Ammon's horn (tissue), 1 donor: Measurements from ENCODE around the gene PTPRN2.

ENCODE experiments used
- DNase-seq: peaks from one replicate; pipeline ENCODE4 v3.0.0-alpha.2; 2016; ENCODE audit warnings: low spot score

PTPRN2 gene

DNA sequence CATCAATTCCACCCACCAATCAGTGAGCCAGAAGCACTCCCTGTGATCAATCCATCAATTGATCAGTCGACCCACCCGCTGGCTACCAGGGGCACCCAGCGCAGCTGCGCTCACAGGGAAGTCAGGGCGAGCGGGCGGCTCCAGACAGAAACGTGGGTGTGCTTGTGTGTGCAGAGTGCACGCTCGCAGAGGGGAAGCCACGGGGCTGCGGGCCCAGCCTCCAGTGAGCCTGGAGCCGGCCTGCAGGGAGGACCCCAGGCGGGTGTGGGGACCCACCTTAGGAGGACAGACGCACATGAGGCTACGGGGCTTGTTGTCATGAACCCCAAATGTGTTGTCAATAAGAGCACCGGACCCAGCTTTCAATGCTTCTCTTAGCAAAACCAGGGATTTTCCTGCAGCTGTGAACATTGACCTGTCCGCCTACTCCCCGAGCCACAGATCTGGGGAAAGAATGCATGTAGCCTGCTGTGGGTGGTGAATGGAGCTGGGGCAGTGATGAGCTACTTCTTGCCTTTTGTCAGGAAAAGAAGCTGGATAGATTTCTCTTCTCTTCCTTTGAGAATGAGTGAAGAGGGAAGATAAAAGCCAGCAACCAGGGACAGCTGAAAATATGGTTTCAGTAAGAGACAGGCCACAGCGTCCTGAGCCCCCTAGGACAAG lies 753.0 kb downstream of the PTPRN2 start:
- no peak for DNase-seq

DNA sequence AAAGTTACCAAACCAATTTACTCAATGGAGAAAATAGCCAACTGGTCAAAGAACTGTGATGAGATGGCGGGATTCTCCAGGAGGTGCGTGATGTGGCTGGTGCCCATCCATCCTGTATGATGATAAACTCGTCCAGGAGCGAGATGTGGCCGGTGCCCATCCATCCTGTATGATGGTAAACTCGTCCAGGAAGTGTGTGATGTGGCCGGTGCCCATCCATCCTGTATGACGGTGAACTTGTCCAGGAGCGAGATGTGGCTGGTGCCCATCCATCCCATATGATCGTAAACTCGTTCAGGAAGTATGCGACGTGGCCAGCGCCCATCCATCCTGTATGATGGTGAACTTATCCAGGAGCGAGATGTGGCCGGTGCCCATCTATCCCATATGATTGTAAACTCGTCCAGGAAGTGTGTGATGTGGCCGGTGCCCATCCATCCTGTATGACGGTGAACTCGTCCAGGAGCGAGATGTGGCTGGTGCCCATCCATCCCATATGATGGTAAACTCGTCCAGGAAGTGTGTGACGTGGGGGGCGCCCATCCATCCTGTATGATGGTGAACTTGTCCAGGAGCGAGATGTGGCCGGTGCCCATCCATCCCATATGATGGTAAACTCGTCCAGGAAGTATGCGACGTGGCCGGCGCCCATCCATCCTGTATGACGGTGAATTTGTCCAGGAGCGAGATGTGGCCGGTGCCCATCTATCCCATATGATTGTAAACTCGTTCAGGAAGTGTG lies 754.6 kb downstream of the PTPRN2 start:
- no peak for DNase-seq

DNA sequence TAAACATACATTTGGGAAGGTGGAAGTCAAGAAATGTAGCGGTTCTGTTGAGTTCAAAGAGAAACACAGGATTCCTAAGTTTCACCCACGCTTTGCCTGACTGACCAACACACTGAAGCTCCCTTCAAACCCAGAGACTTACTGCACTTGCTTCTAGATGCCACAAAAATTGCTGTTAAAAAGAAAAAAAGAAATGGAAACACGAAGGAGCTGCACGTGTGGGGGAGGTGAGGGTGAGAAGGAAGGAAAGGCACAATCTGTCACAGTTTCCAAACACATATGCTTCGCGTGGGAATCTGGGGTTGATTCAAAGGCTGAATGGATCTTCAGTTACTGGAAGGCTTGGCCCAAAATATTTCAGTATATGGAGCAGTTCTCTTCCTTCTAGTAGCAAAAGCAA lies 755.2 kb downstream of the PTPRN2 start:
- DNase-seq = peak; percentile 40

DNA sequence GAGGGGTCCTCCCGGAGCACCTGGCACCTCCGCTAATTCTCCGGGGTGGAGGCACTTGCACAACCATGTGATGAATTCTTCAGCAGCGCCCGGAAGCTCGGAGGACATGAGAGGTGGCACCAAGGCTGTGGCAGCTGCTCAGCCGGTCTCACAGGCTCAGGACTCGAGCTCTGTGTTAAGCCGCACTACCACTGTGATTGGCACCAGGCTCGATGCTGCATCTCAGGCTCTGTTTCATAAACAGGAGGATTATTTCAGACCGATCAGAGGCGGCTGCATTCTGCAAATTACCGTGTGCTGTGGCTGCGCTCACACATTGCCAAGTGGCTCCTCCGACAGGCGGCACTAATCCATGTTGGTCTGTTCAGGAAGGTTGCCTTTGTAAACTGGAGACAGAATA lies 755.6 kb downstream of the PTPRN2 start:
- DNase-seq = peak; percentile 42

DNA sequence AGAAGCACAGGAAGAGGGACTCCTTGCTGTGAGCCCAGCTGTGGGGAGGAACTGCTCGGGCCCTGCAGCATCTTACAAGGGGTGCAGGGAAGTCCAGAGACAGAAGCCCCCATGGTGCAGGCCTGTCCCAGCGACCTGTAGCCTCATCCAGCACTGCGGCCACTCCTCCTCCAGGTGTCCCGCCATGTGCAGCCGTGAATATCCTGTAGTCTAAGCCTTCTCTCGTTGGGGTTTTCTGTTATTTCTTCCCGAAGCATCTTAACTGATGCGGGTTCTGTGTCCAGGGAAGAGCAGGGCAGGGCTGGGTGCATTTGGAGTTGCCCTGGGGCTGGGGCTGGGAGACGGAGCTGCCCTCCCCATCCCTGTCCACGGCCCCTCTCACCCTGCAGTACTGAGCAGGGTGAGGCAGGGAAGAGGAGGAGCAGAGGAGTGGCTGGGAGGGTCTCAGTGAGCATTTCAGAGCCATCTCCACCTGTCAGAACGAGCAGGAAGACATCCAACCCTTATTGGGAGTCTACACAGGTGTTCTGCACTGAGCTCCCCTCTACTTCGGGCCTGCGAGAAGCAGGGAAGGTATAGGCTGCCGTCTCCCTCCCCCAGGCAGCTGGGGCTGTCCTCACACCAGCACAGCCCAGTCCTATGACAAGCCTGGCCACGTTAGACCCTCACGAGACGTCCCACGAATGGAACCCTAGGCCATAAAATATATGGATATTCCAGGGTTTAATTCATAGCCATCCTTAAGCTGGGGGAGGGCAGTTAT lies 756.3 kb downstream of the PTPRN2 start:
- DNase-seq = no peak

DNA sequence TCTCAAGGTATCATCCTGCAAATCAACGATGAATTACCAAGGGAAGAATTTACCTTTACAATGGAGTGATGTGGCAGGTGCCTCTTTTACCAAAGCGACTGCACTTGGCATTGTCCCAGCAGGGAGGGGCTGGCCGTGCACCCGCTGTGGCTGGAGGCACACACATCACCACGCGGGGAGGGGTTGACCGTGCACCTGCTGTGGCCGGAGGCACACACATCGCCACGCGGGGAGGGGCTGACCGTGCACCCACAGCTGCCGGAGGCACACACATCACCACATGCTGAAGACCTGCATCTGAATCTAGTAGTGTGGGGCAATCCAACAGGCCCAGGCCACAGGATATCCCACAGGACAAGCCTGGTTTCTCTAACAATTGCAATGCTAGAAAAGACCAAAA lies 757.3 kb downstream of the PTPRN2 start:
- no peak for DNase-seq

DNA sequence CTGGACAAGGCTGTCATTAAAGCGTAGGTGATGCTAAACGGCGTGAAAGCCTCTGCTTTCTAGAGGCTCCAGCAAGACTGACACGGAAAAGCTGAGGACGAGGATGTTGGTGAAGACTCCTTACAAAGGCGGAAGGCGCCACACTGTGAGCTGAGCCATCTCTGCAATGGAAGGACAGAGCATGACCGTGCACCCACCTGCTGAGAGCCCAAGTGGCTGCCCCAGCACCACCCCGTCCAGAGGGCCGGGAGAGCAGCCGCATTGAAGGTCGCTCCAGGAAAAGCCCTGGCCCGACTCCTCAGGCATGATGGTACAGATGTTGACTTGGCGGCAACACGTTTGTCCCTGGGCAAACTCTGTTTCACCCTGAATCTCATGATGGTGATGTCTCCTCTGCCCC lies 758.1 kb downstream of the PTPRN2 start:
- DNase-seq = no peak

DNA sequence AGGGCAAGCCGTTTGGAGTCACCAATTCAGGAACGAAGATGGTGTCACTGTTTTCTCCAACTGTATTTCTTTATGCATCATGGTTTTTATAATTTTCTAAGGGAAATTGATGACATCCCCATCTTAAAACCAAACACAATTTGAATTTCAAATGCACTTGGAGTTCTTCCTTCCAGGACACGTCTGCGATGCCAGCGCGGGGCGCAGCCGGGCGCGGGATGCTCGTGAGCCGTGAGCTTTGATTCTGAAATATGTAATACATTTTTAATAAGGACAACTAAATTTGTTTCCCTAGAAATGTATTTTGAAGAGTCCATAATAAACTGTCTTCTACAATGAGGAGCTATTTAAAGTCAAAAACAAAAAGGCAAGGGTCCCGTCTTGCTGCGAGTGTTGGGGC lies 758.7 kb downstream of the PTPRN2 start:
- no peak for DNase-seq

DNA sequence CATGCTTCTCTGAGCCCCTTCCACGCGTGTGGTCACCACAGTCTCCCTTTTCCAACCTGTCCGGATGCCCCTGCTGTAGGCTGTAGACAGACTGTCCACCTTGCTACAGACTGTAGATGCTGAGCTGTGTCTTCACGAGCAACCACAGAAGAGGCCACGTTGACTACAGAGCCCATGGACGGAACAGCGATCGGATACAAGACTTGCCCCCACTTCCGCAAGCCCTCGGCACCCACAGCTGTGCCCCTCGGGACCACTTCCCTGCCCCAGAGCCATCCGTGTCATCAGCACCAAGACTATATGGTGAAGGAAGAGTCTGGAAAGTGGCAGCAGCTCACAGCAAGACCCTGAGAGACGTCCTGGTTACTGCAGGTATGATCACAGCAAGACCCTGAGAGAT lies 759.4 kb downstream of the PTPRN2 start:
- DNase-seq = no peak

DNA sequence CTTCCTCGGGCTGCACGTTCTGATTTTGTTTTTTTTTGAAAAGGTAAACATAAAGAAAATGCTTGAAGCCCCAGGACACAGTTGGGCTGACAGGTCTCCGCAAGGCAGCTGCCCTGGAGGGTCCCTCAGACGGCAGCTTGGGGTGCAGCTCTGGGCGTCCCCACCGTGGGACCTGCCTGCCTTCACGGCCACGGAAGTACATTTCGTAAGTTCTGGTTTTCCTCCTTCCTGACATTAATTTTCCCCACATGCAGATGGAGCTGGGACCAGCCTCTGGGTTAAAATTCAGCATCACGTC lies 759.8 kb downstream of the PTPRN2 start:
- DNase-seq = no peak

DNA sequence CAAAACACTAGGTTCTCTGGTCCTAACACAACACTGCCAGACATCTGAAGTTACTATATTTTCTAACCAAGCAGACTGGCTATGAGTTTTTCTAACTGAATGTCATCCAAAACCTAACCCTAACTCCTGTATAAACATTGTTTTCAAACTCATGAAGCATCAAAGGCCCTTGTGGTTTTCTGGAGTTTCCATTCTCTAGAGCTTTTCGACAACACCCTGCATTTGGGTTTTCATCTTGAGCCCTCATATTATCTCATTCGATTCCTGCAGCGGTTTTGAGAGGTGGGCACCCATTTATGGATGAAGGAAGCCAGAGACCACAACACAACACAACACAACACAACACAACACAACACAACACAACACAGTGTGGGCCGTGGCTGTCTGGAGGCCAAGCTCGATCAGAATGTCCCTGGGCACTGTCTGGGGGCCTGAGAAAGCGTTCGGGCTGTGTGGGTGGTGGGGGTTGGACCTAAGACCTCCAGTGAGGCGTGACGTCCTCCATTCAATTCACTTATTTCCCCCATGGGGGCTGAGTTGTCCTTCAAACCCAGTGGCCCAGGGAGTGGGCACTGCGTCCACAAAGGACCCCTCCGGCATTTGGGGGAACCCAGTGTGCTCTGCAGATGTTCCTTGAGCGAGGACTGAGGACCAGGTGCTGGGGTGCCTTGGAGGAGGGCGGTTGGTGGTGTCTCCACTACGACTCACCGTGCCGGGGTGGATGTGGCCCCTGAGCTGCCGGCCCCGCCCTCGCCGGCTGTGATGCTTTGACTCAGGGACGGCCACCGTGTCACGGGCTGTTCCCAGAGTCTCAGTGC lies 760.4 kb downstream of the PTPRN2 start:
- DNase-seq = no peak

DNA sequence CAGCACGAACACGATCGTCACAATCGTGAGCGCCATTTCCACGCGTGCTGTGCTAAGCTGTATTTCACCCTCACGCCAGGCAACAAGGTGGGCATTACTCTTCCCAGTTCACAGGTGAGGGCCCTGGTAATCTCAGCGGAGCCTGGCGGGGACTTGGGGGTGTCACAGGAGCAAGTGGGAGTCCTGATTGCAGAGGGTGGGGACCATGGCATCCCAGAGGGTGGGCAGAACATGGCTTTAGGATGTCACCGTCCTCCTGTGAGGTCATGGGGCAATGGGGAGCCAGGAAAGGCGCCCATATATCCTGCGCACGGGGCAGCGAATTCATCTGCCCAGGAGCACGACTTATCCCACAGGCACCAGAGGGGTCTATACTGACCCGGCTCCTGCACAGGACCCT lies 761.1 kb downstream of the PTPRN2 start:
- DNase-seq = no peak

DNA sequence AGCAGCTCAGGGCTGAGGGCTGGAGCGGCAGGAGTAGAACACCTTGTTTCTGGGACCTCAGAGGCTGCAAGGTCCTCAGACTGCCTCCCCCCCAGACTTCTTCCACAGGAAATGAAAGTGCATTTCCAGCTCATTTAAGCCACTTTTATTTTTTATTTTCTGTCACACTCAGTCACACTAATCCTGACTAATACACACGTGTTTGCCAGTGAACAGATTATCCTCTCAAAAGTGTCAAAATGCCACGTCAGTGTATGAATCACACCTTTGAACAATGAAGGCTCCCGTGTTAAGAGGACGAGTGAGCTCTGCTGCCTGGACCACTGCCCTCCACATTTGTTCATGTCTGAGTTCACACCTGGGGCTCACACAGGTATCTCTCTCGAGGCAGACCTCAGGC lies 762.3 kb downstream of the PTPRN2 start:
- no peak for DNase-seq

DNA sequence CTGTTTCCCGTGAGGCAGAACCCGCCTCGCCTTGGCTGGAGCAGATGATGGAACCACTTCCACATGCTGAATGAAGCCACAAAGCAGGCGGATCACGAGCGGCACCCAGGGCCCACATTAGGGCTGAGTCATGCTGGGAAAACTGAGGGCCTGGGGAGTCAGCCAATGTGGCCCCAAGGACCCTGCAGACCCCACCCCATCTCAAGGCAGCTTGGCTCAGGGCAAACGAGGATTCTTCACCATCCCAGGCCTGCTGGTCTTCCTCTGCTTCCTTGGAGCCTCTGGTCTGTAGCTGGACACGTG lies 762.9 kb downstream of the PTPRN2 start:
- DNase-seq = no peak

DNA sequence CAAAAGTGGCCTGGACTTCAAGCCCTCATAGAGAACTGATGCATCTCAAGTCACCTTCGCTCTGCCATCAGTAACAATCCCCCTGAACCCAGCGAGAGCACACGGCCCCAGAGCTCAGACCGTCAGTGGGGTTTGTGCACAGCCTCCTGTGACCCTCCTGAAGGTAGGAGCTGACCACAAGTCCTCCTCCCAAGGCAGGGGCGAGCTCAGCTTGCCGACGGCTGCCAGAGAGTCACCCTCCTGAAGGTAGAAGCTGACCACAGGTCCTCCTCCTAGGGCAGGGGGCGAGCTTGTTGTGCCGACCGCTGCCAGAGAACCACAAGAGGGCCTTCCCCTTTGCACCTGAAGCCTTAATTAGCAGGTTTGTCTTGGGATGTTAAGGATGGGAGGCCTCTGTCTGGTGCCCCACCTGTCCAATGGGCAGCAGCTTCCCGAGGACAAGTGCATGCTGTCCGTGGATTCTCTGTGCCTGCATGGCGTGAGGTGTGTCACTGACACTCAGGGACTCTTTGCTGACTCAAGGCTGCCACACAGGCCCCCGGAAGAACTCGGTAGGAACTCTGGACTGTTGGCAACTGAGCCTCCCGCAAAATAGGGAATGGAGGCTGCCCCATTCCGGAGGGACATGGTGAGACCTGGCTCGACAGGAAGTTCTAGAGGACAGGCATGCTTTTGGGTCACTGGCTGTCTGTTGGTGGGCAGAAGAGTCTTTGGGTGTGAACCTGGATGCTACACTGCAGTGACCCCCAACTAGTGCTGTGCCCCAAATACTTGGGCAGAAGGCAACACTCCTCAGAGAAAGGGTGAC lies 763.4 kb downstream of the PTPRN2 start:
- no peak for DNase-seq

DNA sequence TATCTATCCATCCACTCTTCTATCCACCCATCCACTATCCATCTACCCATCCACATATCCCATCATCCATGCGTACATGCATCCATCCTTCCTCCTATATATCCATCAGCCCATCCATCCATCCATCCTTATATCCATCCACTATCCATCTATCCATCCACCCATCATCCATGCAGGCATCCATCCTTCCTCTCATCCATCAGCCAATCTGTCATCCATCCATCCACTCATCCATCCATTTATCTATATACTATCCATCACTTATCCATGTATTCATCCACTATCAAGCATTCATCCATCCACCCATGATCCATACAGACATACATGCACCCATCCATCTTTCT lies 765.0 kb downstream of the PTPRN2 start:
- no peak for DNase-seq

DNA sequence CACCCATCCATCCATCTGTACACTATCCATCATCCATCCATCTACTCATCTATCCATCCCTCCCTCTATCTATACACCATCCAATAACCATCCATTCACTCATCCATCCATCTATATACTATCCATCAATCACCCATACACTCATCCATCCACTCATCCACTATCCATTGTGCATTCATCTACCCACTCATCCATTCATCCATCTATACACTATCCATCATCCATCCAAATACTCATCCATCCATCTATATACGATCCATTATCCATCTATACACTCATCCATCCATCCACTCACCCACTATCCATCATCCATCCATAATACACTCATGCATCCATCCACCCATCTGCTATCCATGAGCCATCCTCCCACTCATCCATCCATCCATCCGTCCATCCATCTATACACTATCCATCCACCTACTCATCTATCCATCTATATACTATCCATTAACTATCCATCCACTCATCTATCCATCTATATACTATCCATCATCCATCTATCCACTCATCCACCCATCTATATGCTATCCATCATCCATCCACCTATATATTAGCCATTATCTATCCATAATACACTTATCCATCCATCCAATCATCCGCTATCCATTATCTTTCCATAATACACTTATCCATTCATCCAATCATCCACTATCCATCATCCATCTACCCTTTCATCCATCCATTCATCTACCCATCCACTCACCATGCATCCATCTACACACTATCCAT lies 765.5 kb downstream of the PTPRN2 start:
- no peak for DNase-seq

DNA sequence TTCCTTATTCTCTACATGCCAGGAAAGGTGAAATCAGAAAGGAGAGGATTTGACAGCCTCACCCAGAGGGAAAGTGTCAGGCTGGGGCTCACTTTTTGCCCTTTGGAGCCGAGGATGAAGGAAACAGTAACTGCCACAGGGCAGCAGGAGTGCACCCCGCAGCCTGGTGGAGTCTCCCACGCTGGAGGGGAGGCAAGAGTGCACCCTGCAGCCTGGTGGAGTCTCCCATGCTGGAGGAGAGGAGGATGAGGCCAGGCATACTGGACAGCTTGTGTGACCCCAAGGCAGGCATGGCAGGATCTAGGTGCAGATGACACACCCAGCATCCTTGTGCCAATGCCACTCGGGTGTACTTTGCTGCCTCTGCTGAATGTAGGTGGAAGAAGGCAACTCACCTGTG lies 766.8 kb downstream of the PTPRN2 start:
- no peak for DNase-seq

DNA sequence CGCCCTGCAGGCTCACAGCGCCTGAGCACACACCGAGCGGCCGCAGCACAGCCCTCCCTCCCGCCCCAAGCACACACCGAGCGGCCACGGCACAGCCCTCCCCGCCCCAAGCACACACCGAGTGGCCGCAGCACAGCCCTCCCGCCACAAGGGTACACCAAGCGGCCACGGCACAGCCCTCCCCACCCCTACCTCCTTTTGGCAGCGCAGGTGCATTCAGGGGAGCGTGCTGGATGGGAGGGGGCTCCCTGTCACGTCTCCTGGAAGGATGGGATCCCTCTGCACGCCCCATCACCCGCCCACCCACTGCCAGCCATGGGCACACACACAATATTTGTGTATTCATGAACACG lies 768.2 kb downstream of the PTPRN2 start:
- DNase-seq = no peak

DNA sequence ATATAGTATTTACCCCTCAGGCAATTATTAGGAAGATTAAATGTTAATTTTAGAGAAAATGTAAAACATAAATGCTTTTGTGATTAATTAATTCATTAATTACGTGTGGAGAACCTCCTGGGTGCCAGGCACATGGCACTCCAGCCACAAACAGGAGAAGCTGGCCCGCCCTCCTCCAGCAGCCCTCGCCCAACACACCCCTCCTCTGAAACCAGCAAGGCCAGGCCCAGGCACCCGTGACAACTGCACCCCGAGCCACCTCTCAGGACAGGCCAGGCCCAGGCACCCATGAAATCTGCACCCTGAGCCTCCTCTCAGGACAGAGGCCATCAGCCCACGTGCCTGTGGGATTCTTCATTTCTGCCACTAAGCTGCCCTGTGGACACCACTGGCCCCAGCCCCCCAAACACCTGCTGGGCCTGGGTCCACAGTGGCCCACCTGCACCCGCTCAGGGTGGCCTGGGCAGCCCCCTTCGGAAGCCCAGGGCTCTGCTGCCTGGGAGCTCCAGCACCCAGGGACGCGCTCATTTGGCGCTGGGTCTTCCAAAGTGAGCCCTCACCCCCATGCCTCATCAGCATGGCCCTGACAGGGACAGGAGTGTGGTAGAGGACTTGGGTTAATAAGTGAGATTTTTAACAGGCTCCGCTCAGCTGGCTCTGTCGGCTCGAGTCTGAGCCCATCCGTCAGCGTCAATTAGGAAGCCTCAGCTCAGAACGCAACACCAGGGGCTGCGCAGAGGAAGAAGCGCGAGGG lies 768.7 kb downstream of the PTPRN2 start:
- DNase-seq = no peak
